GM21515 (cell line): Measurements from ENCODE around the gene SRPX.

Experiments used
- ATAC-seq: cut with Tn5 transposase; IDR thresholded peaks from one replicate; pipeline ENCODE4 v1.9.1; 2021; ENCODE audit not compliant: unreplicated experiment

The SRPX gene

DNA sequence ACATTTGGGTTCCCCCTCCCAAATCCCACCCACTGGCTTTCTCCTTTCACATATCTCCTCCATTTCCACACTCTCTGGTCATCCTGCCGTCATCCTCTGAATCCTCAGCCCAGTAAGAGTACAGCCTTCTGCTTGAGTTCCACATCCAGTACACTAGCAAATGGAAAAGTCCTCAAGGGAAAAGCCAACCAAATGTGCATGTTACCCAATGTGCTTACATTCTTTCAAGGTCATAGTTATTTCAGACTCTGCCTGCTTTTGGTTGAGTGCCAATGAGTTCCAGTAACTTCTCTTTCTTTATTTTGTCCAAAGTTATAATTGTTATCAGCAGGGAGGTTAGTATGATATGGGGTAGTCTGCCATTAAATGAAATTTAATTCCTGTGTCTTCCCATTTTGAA lies 78.1 kb downstream of the SRPX start:
- ATAC-seq: no peak

DNA sequence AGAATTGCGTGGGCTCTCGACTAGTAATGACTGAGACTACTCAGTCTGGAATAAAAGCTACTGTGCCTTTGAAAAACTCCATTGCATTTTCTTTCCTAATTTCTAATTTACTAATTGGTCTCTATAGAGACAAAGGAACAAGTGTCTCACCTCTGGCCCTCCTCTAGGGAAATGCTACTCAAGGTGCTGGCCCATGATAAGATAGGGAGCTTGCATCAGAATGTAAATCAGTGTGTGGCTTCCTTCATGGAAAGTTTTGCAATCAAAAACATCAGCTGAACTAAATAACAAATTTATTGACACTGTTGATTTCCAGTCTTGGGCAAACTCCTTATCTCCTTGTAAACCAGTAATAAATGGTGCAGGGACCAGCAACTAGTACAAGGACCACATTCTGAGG lies 81.8 kb downstream of the SRPX start:
- no peak for ATAC-seq

- no peak for ATAC-seq
Observed at GRCh38 chrX:38138157-38138891, 82.3 kb downstream of the SRPX start.

GRCh38 chrX:38129366-38129765 lies 91.3 kb downstream of the SRPX start:
- no peak for ATAC-seq

DNA sequence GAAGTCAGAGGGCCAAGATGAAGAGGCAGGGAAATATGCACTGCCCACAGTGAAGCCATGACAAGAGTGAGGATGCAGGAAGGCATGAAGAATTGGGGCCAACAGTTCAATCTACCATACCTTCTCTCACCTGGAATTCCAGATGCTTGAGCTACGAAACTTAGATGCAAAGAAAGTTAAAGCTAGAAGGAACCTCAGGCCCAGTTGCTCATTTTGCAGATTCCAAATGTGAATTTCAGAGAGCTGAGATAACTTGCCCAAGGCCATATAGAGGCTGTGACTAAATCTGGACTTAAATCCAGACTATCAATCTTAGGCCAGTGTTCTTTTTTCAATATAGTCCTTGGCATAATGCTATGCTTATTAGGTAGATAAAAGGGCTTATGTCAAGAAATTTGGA lies 92.7 kb downstream of the SRPX start:
- ATAC-seq: no peak

DNA sequence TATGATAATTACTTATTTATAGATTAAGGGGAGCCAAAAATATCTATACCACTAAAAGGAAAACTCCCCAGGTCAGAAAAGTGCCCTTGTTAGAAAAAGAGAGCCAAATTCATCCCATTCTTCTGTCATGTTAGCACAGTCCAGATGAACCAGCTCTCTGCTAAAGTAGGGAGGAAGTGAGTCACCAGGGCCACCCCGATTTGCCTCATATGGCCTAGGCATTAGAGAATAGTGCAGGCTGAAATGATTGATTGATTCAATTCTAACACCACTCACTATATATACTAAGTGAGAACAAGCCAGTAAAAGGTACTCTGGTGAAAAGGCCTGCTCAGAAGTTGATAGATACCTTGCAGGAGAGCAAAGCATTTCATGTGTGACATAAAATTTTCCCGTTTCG lies 94.5 kb downstream of the SRPX start:
- ATAC-seq: no peak

DNA sequence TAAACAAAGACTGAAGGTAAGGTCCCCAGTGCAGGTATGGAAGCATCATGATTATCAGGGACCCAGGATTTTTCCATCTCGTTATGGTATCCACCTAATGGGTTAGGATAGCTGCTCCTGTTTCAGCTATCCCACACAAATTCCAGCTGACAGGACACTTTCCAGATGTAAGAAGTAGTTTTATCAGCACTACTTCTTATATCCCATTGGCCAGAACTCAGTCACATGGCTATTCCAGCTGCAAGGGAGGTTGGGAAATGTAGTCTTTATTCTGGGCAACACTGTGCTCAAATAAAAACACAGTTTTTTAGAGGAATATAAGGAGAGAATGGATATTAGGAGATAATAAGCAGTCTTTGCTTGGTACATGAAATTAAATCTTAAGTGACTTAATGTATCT lies 96.7 kb downstream of the SRPX start:
- no peak for ATAC-seq

DNA sequence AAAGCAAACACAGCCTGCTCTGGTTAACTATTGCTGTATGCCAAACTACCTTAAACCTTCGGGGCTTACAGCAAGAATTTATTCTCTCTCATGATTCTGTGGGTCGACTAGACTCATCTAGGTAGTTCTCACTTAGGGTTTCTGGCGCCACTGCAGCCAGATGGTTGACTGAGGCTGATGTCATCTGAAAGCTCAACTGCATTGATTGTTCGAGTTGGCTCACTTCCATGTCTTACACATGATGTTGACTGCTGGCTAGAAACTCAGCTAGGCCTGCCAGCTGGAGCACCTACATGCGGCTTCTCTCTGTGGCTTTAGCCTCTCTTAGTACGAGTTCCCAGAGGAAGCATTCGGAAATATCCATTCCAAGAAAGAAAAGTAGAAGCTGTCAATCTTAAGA lies 103.2 kb downstream of the SRPX start:
- ATAC-seq: no peak

DNA sequence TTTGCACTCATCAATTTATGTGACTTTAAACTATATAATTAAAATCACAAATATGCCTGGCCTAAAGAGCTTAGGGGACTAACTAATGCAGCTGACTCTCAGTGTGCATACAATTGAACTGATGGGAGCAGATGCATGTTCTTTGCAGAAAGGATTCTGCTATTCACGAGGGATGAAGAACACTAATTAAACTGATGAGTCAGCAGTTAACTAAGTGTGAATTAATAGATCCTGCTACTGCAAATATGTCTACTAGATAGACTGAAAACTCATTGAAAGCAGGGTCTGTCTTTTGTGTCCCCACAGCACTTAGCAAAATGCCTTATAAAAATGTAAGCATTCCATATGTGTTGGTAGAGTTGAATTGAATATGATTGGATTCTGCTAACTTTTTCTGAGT lies 104.0 kb downstream of the SRPX start:
- ATAC-seq: no peak

DNA sequence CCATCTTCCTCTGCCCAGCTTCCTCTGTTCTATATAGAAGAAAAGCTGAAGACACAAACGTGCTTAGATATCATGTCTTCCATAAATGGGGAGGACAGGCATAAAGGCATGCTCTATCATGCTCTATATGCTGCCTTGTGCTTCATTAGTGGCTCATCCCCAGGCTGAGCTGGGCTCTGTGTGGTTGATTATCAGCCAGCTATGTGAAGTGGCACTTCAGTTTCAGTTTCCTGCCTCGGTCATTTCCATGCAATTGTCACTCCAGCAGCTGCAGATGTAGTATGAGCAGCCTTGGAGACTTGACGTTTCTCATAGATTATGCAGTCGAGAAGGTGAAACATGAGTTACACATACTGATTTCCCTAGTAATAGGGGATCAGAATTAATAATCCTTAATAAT lies 108.1 kb downstream of the SRPX start:
- ATAC-seq: no peak

DNA sequence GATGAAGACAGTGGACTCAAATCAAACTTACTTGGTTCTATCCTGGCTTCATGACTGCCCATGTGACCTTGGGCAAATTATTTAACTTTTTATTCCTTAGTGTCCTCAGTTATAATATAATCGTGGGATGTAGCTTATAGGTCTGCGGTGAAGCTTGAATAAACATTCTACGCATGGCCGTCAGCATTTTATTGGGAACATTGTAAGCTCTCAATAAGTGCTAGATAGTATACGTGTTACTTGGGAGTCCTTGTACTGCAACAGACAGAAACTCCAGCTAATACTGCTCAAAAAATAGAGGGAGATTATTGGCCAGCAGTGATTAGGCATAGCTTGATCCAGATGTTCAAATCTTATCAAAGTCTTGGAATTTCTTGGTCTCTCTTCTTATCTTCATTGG lies 109.5 kb downstream of the SRPX start:
- no peak for ATAC-seq

- no peak for ATAC-seq
Observed at GRCh38 chrX:38110231-38110630, 110.4 kb downstream of the SRPX start.

DNA sequence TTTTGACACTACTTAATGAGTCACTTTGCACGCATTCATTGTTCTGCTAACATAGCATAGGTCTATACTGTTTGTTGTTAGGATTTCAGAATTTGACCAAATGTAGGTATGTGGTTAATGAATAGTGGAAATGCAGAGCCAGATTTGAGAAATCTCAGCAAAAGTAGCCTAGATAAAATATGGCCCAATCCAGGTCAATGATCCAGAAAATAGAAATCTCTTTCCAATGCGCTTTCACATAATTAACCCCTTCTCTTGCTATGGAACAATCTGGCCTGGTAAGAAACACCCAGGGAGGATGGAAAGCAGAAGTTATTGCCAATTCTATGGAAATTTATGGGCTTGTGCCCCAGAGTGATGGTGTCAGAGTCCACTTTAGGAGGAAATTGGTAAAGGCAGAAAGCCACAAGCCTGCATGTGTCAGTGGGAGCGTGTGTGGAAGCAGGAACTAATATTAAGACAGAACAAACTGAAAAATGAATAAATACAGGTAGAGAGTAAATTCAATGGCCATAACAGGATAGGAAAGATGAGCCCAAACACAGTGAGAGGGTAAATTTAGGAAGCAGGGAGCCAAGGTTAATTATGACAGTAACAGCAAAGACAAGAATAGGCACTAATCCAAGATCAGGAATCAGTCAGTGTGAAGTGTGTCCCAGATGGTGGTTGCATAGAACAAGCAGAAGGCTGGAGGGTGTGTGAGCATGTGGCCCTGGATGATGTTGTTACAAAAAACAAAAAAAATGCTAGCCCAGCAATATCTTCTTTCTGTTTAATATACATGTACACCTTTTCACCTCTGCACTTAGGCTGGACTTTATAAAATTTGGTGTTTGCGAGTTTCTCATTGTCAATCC lies 111.4 kb downstream of the SRPX start:
- no peak for ATAC-seq

- ATAC-seq: no peak
Observed at GRCh38 chrX:38108364-38108763, 112.3 kb downstream of the SRPX start.

GRCh38 chrX:38106991-38107655 lies 113.5 kb downstream of the SRPX start:
- no peak for ATAC-seq

GRCh38 chrX:38105216-38105725 lies 115.4 kb downstream of the SRPX start:
- ATAC-seq: no peak

GRCh38 chrX:38103857-38104812 lies 116.5 kb downstream of the SRPX start:
- ATAC-seq: peak; percentile 90

- ATAC-seq: no peak
Observed at GRCh38 chrX:38102875-38103274, 117.8 kb downstream of the SRPX start.

GRCh38 chrX:38102240-38102639 lies 118.4 kb downstream of the SRPX start:
- no peak for ATAC-seq

GRCh38 chrX:38099688-38100087 lies 121.0 kb downstream of the SRPX start:
- no peak for ATAC-seq
